KMS-11 (cell line): ENCODE data around the gene UBASH3A.

ENCODE experiments used
- H2AFZ ChIP-seq: fragments of 200-600 bp; sonication (generic); 2 replicates; pipeline ENCODE4 v1.6.1; 2016; ENCODE audit warnings: antibody characterized with exemption, mixed run types, low read depth
- H3K27ac ChIP-seq: fragments of 200-600 bp; sonication (generic); 2 replicates; pipeline ENCODE4 v1.6.1; 2016; ENCODE audit warnings: mild to moderate bottlenecking, mixed run types
- H3K27me3 ChIP-seq: fragments of 200-600 bp; sonication (generic); 2 replicates; pipeline ENCODE4 v1.6.1; 2017; ENCODE audit warnings: mild to moderate bottlenecking, low read depth, mixed run types, moderate library complexity; ENCODE audit not compliant: insufficient read depth
- H3K36me3 ChIP-seq: fragments of 200-600 bp; sonication (generic); 2 replicates; pipeline ENCODE4 v1.6.1; 2017; ENCODE audit warnings: mild to moderate bottlenecking, mixed run types; ENCODE audit not compliant: insufficient read depth
- H3K4me1 ChIP-seq: fragments of 200-600 bp; sonication (generic); 2 replicates; pipeline ENCODE4 v1.6.1; 2016; ENCODE audit warnings: mild to moderate bottlenecking, low read depth, mixed run types; ENCODE audit not compliant: poor library complexity, severe bottlenecking
- H3K4me2 ChIP-seq: fragments of 200-600 bp; sonication (generic); 2 replicates; pipeline ENCODE4 v1.7.0; 2016; ENCODE audit warnings: mild to moderate bottlenecking, mixed run types
- H3K4me3 ChIP-seq: fragments of 200-600 bp; sonication (generic); IDR thresholded peaks from 2 replicates; pipeline ENCODE4 v1.6.1; 2017; ENCODE audit warnings: low read depth, low read length, mixed read lengths; ENCODE audit not compliant: insufficient read depth
- H3K79me2 ChIP-seq: fragments of 200-600 bp; sonication (generic); 2 replicates; pipeline ENCODE4 v1.6.1; 2016; ENCODE audit warnings: low read depth, mixed run types; ENCODE audit not compliant: insufficient read depth
- H3K9ac ChIP-seq: fragments of 200-600 bp; sonication (generic); 2 replicates; pipeline ENCODE4 v1.6.1; 2016; ENCODE audit warnings: mild to moderate bottlenecking, mixed run types
- H4K20me1 ChIP-seq: fragments of 200-600 bp; sonication (generic); 2 replicates; pipeline ENCODE4 v1.6.1; 2016; ENCODE audit warnings: mild to moderate bottlenecking, mixed run types; ENCODE audit not compliant: insufficient read depth
- CTCF ChIP-seq: fragments of 200-600 bp; sonication (generic); conservative IDR thresholded peaks from 2 replicates; pipeline ENCODE4 v1.6.1; 2017; ENCODE audit warnings: low read depth, mild to moderate bottlenecking, antibody characterized with exemption, low read length, moderate library complexity, mixed read lengths

UBASH3A gene

GRCh38 chr21:42387843-42388340 is 15.8 kb upstream of the UBASH3A start:
- TF ChIP-seq CTCF: no peak
- no peak overlapping the region for H3K4me2 ChIP-seq
- H4K20me1 ChIP-seq: no peaks in the 10 kb centered on the region

GRCh38 chr21:42388740-42389448 is 14.8 kb upstream of the UBASH3A start:
- Histone ChIP-seq H2AFZ (no peak overlapping the region), H3K27me3 (peaks cover 48% of the 10 kb centered on the region; the same call in 1 of the 2 replicates), H3K27ac (no peak overlapping the region), H3K36me3 (no peaks in the 10 kb centered on the region), H3K79me2 (no peaks in the 10 kb centered on the region), H3K4me2 (peak overlapping the region; percentile 5; the same call in 1 of the 2 replicates), H4K20me1 (no peaks in the 10 kb centered on the region), H3K4me3 (no peak overlapping the region), H3K9ac (no peak overlapping the region), H3K4me1 (no peaks in the 10 kb centered on the region)
- TF ChIP-seq CTCF: no peak

More at GRCh38 chr21:42387843-42388340, 15.8 kb upstream of the UBASH3A start:
- Histone ChIP-seq H3K79me2 (no peaks in the 10 kb centered on the region), H3K4me1 (no peaks in the 10 kb centered on the region), H3K4me3 (no peak overlapping the region), H3K27me3 (peaks cover 39% of the 10 kb centered on the region; the same call in 1 of the 2 replicates), H3K36me3 (no peaks in the 10 kb centered on the region), H2AFZ (no peak overlapping the region), H3K27ac (no peak overlapping the region), H3K9ac (no peak overlapping the region)

- Histone ChIP-seq H3K79me2 (no peaks in the 10 kb centered on the region), H3K4me2 (no peak overlapping the region), H4K20me1 (no peaks in the 10 kb centered on the region), H3K9ac (no peak overlapping the region), H3K27ac (no peak overlapping the region), H3K4me3 (no peak overlapping the region), H3K27me3 (peaks cover 49% of the 10 kb centered on the region; the same call in 1 of the 2 replicates), H2AFZ (no peak overlapping the region), H3K4me1 (no peaks in the 10 kb centered on the region), H3K36me3 (no peaks in the 10 kb centered on the region)
- TF ChIP-seq CTCF: no peak
These were observed 14.3 kb upstream of the UBASH3A start for GRCh38 chr21:42389449-42389835.

DNA sequence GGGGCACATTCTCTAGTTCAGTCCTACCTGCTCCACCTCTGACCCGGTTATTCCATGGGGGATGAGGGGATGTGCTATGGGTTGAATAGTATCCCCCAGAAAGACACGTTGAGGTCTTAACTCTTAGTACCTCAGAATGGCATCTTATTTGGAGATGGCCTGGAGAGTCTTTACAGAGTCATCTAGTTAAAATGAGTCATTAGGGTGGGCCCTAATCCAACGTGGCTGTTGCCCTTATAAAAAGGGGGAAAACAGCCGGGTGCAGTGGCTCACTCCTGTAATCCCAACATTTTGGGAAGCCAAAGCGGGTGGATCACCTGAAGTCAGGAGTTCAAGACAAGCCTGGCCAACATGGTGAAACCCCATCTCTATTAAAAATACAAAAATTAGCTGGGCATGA is 13.5 kb upstream of the UBASH3A start:
- no peaks in the 10 kb centered on the region for H3K79me2 ChIP-seq
- no peak overlapping the region for H3K4me2 ChIP-seq
- no peak overlapping the region for H3K9ac ChIP-seq
- H3K27ac ChIP-seq: no peak overlapping the region
- no peak overlapping the region for H2AFZ ChIP-seq
- peaks cover 49% of the 10 kb centered on the region; the same call in 1 of the 2 replicates for H3K27me3 ChIP-seq
- no peaks in the 10 kb centered on the region for H4K20me1 ChIP-seq
- no peaks in the 10 kb centered on the region for H3K4me1 ChIP-seq
- no peaks in the 10 kb centered on the region for H3K36me3 ChIP-seq
- no peak for TF ChIP-seq CTCF
- no peak overlapping the region for H3K4me3 ChIP-seq
